Suprapubic skin (tissue), 4 donors: Measurements from ENCODE around the gene AATF.

Experiments
- EP300 ChIP-seq: sonication (generic); formaldehyde crosslinking; IDR thresholded peaks from one replicate; pipeline ENCODE4 v1.6.1; 2017; ENCODE audit warnings: antibody characterized with exemption
- POLR2A ChIP-seq, 2 donors: fragments of 450-650 bp; IDR thresholded peaks; one replicate each; pipeline ENCODE4 v1.6.1; 2017; ENCODE audit warnings: antibody characterized with exemption in 2 of 2, mild to moderate bottlenecking in 2 of 2, moderate library complexity in 2 of 2
- POLR2AphosphoS5 ChIP-seq, 3 donors: sonication (generic); formaldehyde crosslinking; IDR thresholded peaks; one replicate each; pipeline ENCODE4 v1.6.1; 2017; ENCODE audit warnings: antibody characterized with exemption in 3 of 3
- TF ChIP-seq, protein P1 (sequence below), 2 donors: fragments of 200-600 bp in 1 of 2; fragments of 450-650 bp in 1 of 2; sonication (generic) in 1 of 2; IDR thresholded peaks; one replicate each; pipeline ENCODE4 v1.5.1; 2016 to 2019; ENCODE audit warnings: antibody characterized with exemption in 2 of 2, mild to moderate bottlenecking in 1 of 2, moderate library complexity in 1 of 2

DNA sequence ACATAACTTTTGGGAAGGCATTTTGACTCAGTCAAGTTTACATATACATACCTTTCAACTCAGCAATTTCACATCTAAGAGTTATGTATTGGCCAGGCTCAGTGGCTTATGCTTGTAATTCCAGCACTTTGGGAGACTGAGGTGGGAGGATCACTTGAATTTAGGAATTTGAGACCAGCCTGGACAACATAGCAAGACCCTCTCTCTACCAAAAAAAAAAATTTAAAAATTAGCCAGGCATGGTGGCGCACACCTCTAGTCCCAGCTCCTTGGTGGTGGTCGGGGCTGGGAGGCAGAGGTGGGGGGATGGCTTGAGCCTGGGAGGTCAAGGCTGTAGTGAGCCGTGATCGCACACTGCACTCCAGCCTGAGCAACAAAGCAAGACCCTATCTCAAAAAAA is 79.3 kb downstream of the AATF start:
- TF ChIP-seq, protein P1, sequence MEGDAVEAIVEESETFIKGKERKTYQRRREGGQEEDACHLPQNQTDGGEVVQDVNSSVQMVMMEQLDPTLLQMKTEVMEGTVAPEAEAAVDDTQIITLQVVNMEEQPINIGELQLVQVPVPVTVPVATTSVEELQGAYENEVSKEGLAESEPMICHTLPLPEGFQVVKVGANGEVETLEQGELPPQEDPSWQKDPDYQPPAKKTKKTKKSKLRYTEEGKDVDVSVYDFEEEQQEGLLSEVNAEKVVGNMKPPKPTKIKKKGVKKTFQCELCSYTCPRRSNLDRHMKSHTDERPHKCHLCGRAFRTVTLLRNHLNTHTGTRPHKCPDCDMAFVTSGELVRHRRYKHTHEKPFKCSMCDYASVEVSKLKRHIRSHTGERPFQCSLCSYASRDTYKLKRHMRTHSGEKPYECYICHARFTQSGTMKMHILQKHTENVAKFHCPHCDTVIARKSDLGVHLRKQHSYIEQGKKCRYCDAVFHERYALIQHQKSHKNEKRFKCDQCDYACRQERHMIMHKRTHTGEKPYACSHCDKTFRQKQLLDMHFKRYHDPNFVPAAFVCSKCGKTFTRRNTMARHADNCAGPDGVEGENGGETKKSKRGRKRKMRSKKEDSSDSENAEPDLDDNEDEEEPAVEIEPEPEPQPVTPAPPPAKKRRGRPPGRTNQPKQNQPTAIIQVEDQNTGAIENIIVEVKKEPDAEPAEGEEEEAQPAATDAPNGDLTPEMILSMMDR (IDR thresholded peaks at IDR 0.05), result no peak
- TF ChIP-seq POLR2AphosphoS5 (IDR thresholded peaks at IDR 0.05) (no peak), POLR2A (IDR thresholded peaks at IDR 0.05) (no peak), EP300 (no peak)
